Omental fat pad (tissue), 4 donors: ENCODE measurements around the gene SLC26A8. TPM values are rescaled to one million over a fixed set of nuclear protein-coding genes. Genes with fewer than 3 reads are reported as not detected.
"Not testable (repeated sequence)": the region's sequence is repeated elsewhere in the genome, so short reads cannot be mapped to it uniquely, and the experiment has no call there.

Experiments
- ATAC-seq: fragments of 150-250 bp; one replicate; pipeline ENCODE4 v1.9.1; 2016; ENCODE audit warnings: mild to moderate bottlenecking, moderate library complexity; ENCODE audit not compliant: low FRiP score
- DNase-seq: peaks from one replicate; pipeline ENCODE4 v3.0.0-alpha.2; 2019; ENCODE audit warnings: low spot score
- CTCF ChIP-seq, 3 donors: fragments of 450-650 bp; IDR thresholded peaks; one replicate each; pipeline ENCODE4 v1.5.1; 2016 to 2017; ENCODE audit warnings: antibody characterized with exemption in 3 of 3, mild to moderate bottlenecking in 3 of 3, moderate library complexity in 2 of 3
- total RNA-seq, 4 donors: library from RNA; depleted of rRNA; stranded (reverse); fragments of >200 nt; gene quantifications; one replicate each; pipeline ENCODE4 v1.1.0, GENCODE V29; 2016

Gene SLC26A8
- total RNA-seq, 4 donors from 2014 or later, result 0.12 to 3.3 (median 0.54) TPM

GRCh38 chr6:35924146-35924545 lies 100.3 kb downstream of the SLC26A8 start:
- no peak for DNase-seq
- no peak for ATAC-seq
- TF ChIP-seq CTCF (IDR thresholded peaks at IDR 0.05), result no peak

- TF ChIP-seq CTCF (IDR thresholded peaks at IDR 0.05), result no peak
- DNase-seq (no peak), ATAC-seq (no peak)
Measured at GRCh38 chr6:35922139-35922554, 102.3 kb downstream of the SLC26A8 start.

- DNase-seq, result peak; percentile 38
- peak; percentile 88 for ATAC-seq
- no peak for TF ChIP-seq CTCF (IDR thresholded peaks at IDR 0.05)
Measured at GRCh38 chr6:35920793-35921732, 103.4 kb downstream of the SLC26A8 start, which contains the start of gene SRPK1. Gene SRPK1, minus strand, starts transcription at chr6:35921098. Its CDS starts 42 bp downstream, at chr6:35921056.

GRCh38 chr6:35919827-35920751 lies 104.4 kb downstream of the SLC26A8 start:
- no peak for TF ChIP-seq CTCF (IDR thresholded peaks at IDR 0.05)
- ATAC-seq (peak; percentile 76), DNase-seq (no peak)

GRCh38 chr6:35919085-35919826 lies 105.2 kb downstream of the SLC26A8 start:
- DNase-seq, result no peak
- ATAC-seq, result peak; percentile 15
- TF ChIP-seq CTCF (IDR thresholded peaks at IDR 0.05), result no peak

- ATAC-seq, DNase-seq: not testable (repeated sequence)
Measured at GRCh38 chr6:35916893-35917292, 107.5 kb downstream of the SLC26A8 start.
